ENCODE data around the gene DHCR24.

DHCR24 gene

GRCh38 chr1:54850069-54850730 is 36.8 kb downstream of the DHCR24 start:
- ChIA-PET POLR2A (no interaction called here), CTCF (interaction anchor here (0.9 kb wide), 1 partner anchor 95 kb away, joined by 4 read pairs; no protein-coding TSS in a partner anchor)
- TF ChIP-seq SP1 (IDR thresholded peaks at IDR 0.05) = no peak
- no peak for TF ChIP-seq FOXK2 (IDR thresholded peaks at IDR 0.05)
- no peak for TF ChIP-seq L3MBTL2 (conservative IDR thresholded peaks at IDR 0.05)
- TF ChIP-seq LEF1 (IDR thresholded peaks at IDR 0.05; ENCODE audit: borderline replicate concordance) = no peak
- no peak for TF ChIP-seq CTBP1 (IDR thresholded peaks at IDR 0.05; ENCODE audit: borderline replicate concordance)
- no peak for TF ChIP-seq HDGF (IDR thresholded peaks at IDR 0.05; ENCODE audit: borderline replicate concordance)
- TF ChIP-seq TARDBP (IDR thresholded peaks at IDR 0.05) = no peak
- no peak for TF ChIP-seq ELF4 (IDR thresholded peaks at IDR 0.05)
- no peak for TF ChIP-seq BHLHE40 (IDR thresholded peaks at IDR 0.05; ENCODE audit: borderline replicate concordance)
- TF ChIP-seq ZNF384 (IDR thresholded peaks at IDR 0.05) = no peak
- no peak for TF ChIP-seq FOXA1 (IDR thresholded peaks at IDR 0.05)
- no peak for TF ChIP-seq NFRKB (IDR thresholded peaks at IDR 0.05)
- no peak for DNase-seq (ENCODE audit: extremely low spot score)

GRCh38 chr1:54849219-54850068 is 37.6 kb downstream of the DHCR24 start:
- CTCF ChIA-PET = no interaction called here
- POLR2A ChIA-PET = interaction anchor here (1.5 kb wide), 1 partner anchor 37 kb away, joined by 4 read pairs; the partner anchor contains the start of gene DHCR24
- DNase-seq (ENCODE audit: extremely low spot score) = no peak
- TF ChIP-seq L3MBTL2 (conservative IDR thresholded peaks at IDR 0.05) = no peak
- TF ChIP-seq CTBP1 (IDR thresholded peaks at IDR 0.05; ENCODE audit: borderline replicate concordance) = no peak
- TF ChIP-seq LEF1 (IDR thresholded peaks at IDR 0.05; ENCODE audit: borderline replicate concordance) = no peak
- no peak for TF ChIP-seq BHLHE40 (IDR thresholded peaks at IDR 0.05; ENCODE audit: borderline replicate concordance)
- TF ChIP-seq ARNT (IDR thresholded peaks at IDR 0.05) = no peak
- no peak for TF ChIP-seq TARDBP (IDR thresholded peaks at IDR 0.05)
- TF ChIP-seq ELF4 (IDR thresholded peaks at IDR 0.05) = no peak
- TF ChIP-seq FOXM1 (IDR thresholded peaks at IDR 0.05; ENCODE audit: borderline replicate concordance) = no peak
- TF ChIP-seq FOXA1 (IDR thresholded peaks at IDR 0.05) = no peak
- no peak for TF ChIP-seq ZNF384 (IDR thresholded peaks at IDR 0.05)
- TF ChIP-seq FOXK2 (IDR thresholded peaks at IDR 0.05) = no peak
- TF ChIP-seq HDGF (IDR thresholded peaks at IDR 0.05; ENCODE audit: borderline replicate concordance) = no peak

DNA sequence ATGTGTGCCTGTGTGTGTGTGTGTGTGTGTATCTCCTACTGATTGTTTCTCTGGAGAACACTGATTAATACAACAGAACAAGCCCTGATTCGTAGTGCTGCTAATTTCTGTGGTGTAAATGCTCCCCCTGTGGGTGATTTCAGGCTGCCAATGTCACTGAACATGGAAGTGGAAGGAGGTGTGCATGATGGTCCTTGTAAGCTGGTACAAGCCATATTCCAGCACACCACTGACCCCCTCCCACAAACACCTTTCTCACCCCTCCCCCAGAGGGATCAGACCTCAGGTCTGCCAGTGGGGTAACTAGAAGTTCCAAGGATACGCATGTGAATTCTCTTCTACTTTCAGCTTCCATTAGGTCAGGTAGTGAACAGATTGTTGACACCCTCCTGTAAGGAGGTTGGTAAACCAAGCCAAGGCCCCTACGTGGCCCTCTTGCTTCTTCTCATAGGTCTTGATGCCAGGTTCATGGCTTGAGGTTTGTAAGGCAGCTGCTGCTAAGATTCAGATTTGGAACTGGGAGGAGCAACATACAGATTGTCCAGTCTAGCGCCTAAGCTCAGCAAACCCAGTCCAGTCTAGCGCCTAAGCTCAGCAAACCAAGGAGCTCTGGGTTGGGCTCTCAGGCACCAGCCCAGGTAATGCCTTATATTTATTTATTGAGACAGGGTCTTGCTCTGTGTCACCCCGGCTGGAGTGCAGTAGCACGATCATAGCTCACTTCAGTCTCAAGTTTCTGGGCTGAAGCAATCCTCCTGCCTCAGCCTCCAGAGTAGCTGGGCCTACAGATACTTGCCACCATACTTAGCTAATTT is 38.7 kb downstream of the DHCR24 start:
- DNase-seq (ENCODE audit: extremely low spot score) = no peak
- no peak for TF ChIP-seq FOXA1 (IDR thresholded peaks at IDR 0.05)
- no peak for TF ChIP-seq ELF4 (IDR thresholded peaks at IDR 0.05)
- TF ChIP-seq HDGF (IDR thresholded peaks at IDR 0.05; ENCODE audit: borderline replicate concordance) = no peak
- TF ChIP-seq CTBP1 (IDR thresholded peaks at IDR 0.05; ENCODE audit: borderline replicate concordance) = no peak
- TF ChIP-seq, protein P1, sequence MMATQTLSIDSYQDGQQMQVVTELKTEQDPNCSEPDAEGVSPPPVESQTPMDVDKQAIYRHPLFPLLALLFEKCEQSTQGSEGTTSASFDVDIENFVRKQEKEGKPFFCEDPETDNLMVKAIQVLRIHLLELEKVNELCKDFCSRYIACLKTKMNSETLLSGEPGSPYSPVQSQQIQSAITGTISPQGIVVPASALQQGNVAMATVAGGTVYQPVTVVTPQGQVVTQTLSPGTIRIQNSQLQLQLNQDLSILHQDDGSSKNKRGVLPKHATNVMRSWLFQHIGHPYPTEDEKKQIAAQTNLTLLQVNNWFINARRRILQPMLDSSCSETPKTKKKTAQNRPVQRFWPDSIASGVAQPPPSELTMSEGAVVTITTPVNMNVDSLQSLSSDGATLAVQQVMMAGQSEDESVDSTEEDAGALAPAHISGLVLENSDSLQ (IDR thresholded peaks at IDR 0.05) = no peak
- TF ChIP-seq FOXM1 (IDR thresholded peaks at IDR 0.05; ENCODE audit: borderline replicate concordance) = no peak
- no peak for TF ChIP-seq SP1 (IDR thresholded peaks at IDR 0.05)
- TF ChIP-seq ARNT (IDR thresholded peaks at IDR 0.05) = no peak
- TF ChIP-seq TARDBP (IDR thresholded peaks at IDR 0.05) = no peak
- TF ChIP-seq SUZ12 (IDR thresholded peaks at IDR 0.05) = no peak
- TF ChIP-seq NFRKB (IDR thresholded peaks at IDR 0.05) = no peak
- no peak for TF ChIP-seq ZNF384 (IDR thresholded peaks at IDR 0.05)
- ChIA-PET CTCF (no interaction called here), POLR2A (interaction anchor here (1.5 kb wide), 1 partner anchor 38 kb away, joined by 4 read pairs; the partner anchor contains the start of gene DHCR24)

- no peak for TF ChIP-seq L3MBTL2 (conservative IDR thresholded peaks at IDR 0.05)
- ChIA-PET POLR2A (no interaction called here), CTCF (interaction anchor here (0.6 kb wide), 1 partner anchor 43 kb away, joined by 3 read pairs; no protein-coding TSS in a partner anchor)
- DNase-seq (ENCODE audit: extremely low spot score) = no peak
Measured at GRCh38 chr1:54846716-54847284, 40.2 kb downstream of the DHCR24 start.

DNA sequence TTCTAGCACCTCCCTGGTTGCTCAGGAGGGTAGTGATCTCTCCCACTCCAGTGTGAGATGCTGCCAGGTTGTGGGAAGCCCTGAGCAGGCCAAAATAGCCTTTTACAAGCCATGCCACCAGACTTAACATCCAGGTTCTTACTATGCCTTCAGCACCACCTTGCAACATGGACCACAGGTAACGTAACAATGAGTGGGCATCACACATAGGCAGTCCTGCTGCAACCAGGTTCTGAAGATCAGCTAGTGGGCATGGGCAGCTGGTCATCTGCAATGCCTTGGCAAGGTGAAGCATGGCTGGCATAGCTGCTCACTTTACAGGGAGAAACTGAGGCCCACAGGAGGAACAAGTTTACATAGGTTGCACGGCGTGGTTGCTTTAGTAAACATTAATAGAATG is 40.7 kb downstream of the DHCR24 start:
- ChIA-PET POLR2A (no interaction called here), CTCF (interaction anchor here (0.6 kb wide), 1 partner anchor 43 kb away, joined by 3 read pairs; no protein-coding TSS in a partner anchor)
- no peak for DNase-seq (ENCODE audit: extremely low spot score)
- TF ChIP-seq BHLHE40 (IDR thresholded peaks at IDR 0.05; ENCODE audit: borderline replicate concordance) = no peak
- no peak for TF ChIP-seq ZNF384 (IDR thresholded peaks at IDR 0.05)
- TF ChIP-seq HDGF (IDR thresholded peaks at IDR 0.05; ENCODE audit: borderline replicate concordance) = no peak
- no peak for TF ChIP-seq FOXM1 (IDR thresholded peaks at IDR 0.05; ENCODE audit: borderline replicate concordance)
- no peak for TF ChIP-seq FOXK2 (IDR thresholded peaks at IDR 0.05)
- TF ChIP-seq CTBP1 (IDR thresholded peaks at IDR 0.05; ENCODE audit: borderline replicate concordance) = no peak
- no peak for TF ChIP-seq ARNT (IDR thresholded peaks at IDR 0.05)
- no peak for TF ChIP-seq SP1 (IDR thresholded peaks at IDR 0.05)

GRCh38 chr1:54845772-54846171 is 41.2 kb downstream of the DHCR24 start:
- no peak for DNase-seq (ENCODE audit: extremely low spot score)
- TF ChIP-seq ZNF384 (IDR thresholded peaks at IDR 0.05) (no peak), SP1 (IDR thresholded peaks at IDR 0.05) (no peak), FOXK2 (IDR thresholded peaks at IDR 0.05) (no peak), FOXM1 (IDR thresholded peaks at IDR 0.05; ENCODE audit: borderline replicate concordance) (no peak), TARDBP (IDR thresholded peaks at IDR 0.05) (no peak), ELF4 (IDR thresholded peaks at IDR 0.05) (no peak), ARNT (IDR thresholded peaks at IDR 0.05) (no peak), LEF1 (IDR thresholded peaks at IDR 0.05; ENCODE audit: borderline replicate concordance) (no peak), L3MBTL2 (conservative IDR thresholded peaks at IDR 0.05) (no peak), HDGF (IDR thresholded peaks at IDR 0.05; ENCODE audit: borderline replicate concordance) (no peak)
- TF ChIP-seq, protein P1 (IDR thresholded peaks at IDR 0.05) = no peak
- ChIA-PET CTCF (no interaction called here), POLR2A (no interaction called here)
